Measurements from ENCODE around the gene PTPN23. TPM values are rescaled to one million over a fixed set of nuclear protein-coding genes. Genes with fewer than 3 reads are reported as not detected.

Gene PTPN23
- total and polyA plus RNA-seq, 2 of the 8 experiments (the other 6 are each of a cell fraction or from before 2014, with no cell fraction given): 2.9 to 46.7 TPM

- TF ChIP-seq CHD7 (IDR thresholded peaks at IDR 0.05; ENCODE audit: insufficient replicate concordance, low read length): no peak
- peak in 2 of 3 experiments; percentile 90 to 99; a peak in 3 of 4 replicates for TF ChIP-seq CTCF (IDR thresholded peaks at IDR 0.05; ENCODE audit: control extremely low read depth in 1 of 3, insufficient read depth in 1 of 3, low read depth in 1 of 3, low read length in 3 of 3)
- TF ChIP-seq SRF (IDR thresholded peaks at IDR 0.05; ENCODE audit: low read depth, low read length): 0 out of 2 replicates have a peak, but pooled peaks have one; percentile 12
- TF ChIP-seq CREB1 (IDR thresholded peaks at IDR 0.05): 0 out of 2 replicates have a peak, but pooled peaks have one; percentile 44
- no peak for TF ChIP-seq JUN (IDR thresholded peaks at IDR 0.05; ENCODE audit: low read depth, low read length)
- 0 out of 2 replicates have a peak, but pooled peaks have one; percentile 48 for TF ChIP-seq YY1 (IDR thresholded peaks at IDR 0.05; ENCODE audit: low read depth, low read length)
These were observed 40.0 kb downstream of the PTPN23 start (continued) for GRCh38 chr3:47420511-47421484.
